A549 treated with DMSO at 1 μM for 4 hours (cell line): ENCODE data around the gene IFT43. TPM values are rescaled to one million over a fixed set of nuclear protein-coding genes. Genes with fewer than 3 reads are reported as not detected.

ENCODE experiments used
- total RNA-seq: library from RNA; stranded (reverse); fragments of 200-300 nt; extraction: Qiagen RNA extraction; gene quantifications from 5 replicates; pipeline ENCODE4 v1.2.3, GENCODE V29; 2022; ENCODE audit warnings: low read depth

The IFT43 gene
- total RNA-seq, result 36.9 to 40.3 TPM (median 38.7 TPM) in 5 replicates

DNA sequence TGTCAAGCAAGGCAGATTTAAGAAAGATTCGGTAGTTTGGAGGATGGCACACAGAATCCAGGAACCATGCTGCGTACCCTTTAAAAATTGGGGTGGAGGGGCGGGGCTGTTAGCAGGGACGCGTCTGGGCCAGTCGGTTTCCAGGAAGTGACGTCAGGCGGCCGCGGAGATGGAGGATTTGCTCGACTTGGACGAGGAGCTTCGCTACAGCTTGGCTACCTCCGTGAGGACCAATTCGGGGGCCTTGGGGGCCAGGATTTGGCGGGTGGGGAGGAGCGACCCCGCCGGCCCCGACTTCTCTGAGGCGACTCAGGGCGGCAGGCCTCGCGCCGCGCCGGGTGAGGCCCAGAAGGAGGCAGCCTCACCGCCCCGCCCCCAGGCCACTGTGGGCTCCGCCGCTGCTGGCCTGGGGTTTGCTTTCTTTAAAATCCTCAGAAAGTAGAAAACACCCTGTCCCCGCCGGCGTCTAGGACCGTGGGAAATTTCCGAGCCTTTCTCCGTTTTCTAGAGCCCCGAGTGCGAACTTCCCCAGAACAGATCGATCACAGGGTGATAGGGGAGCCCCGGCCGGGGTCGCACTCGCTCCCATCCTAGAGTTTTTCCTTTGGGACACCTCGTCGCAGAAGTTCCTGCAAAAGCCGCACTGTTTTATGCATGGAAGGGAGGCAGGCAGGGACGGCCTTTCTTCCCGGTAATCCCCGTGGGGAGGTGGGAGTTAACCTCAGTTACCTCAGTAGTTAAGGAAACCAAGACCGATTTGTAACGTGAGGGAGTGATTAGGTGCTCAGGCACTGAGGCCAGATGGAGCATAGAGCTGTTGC is at the start of gene IFT43:
TSS of gene IFT43 (plus strand) at position 146 of the 821 bp plus-strand sequence. CDS start at position 170, 24 bp downstream.

DNA sequence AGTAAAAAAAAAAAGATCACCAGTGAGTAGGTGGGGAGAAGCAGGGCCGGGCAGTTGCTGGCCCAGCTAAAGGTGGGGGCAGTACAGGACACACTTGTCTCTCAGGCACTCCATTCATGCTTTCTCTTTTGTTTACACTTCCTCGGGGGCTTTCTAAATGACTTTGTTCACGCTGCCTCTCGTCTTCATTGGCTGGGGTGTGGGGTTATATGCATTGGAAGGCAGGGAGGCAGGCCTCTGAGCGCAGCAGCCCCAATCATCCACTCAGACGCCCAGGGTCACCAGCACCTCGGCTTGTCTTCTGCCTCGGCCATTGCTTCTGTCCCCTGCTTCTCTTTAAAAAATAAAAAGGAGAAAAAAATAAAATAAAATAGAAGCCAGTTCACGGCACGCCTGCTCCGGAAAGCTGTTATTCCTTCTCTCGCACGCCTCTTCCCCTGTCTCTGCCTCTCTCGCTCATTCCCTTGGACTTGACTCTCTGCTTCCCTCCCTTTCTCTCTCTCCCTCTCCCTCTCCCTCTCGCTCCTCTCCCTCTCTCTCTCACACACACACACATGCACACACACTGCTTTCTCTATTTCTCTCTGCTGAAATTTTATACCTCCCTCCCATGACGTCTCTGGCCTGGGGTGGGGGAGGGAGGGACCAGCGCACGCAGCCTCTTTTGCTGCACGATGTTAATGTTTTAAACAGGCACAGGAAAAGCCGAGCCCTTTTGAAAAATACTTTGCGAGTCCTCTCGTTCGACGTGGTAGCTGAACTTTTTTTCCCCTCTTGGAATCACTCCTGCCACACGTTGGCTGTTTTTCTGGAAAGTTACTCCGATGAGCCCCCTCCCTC is 3.9 kb upstream of the IFT43 start, which contains the start of gene TGFB3:
TSS of gene TGFB3 (minus strand) at position 570 of the 840 bp plus-strand sequence. CDS start 1,102 bp downstream, outside the sequence.

Other genes starting within 250 kb of the IFT43 start
- 0.62 to 1.1 TPM (median 0.93 TPM) in 5 replicates for gene TGFB3, start 3.8 kb upstream of the IFT43 start, total RNA-seq
- 21.1 to 27.7 TPM (median 23.2 TPM) in 5 replicates for gene GPATCH2L, start 166.2 kb downstream of the IFT43 start, total RNA-seq